Measurements from ENCODE around the gene UPP1.
A peak's percentile ranks its signal among the peaks of the same experiment; 100 is the strongest.

UPP1 gene

DNA sequence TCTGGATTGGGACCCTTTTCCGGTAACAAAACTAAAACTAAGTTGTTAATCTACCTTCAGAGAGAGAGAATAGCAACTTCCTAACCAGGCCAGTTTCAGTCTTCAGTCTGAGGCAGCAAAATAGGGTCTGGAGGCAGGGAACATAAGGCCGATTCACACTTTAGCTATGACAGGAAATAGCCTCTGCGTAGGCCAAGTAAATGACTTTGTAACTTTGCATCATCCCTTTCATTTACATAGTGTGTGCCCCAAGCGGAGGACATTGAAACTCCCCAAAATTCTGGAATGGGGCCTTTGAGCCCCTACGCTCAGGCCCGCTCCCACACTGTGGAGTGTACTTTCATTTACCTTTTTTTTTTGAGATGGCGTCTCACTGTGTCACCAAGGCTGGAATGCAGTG is 1.7 kb upstream of the UPP1 start:
- no peak for DNase-seq

DNA sequence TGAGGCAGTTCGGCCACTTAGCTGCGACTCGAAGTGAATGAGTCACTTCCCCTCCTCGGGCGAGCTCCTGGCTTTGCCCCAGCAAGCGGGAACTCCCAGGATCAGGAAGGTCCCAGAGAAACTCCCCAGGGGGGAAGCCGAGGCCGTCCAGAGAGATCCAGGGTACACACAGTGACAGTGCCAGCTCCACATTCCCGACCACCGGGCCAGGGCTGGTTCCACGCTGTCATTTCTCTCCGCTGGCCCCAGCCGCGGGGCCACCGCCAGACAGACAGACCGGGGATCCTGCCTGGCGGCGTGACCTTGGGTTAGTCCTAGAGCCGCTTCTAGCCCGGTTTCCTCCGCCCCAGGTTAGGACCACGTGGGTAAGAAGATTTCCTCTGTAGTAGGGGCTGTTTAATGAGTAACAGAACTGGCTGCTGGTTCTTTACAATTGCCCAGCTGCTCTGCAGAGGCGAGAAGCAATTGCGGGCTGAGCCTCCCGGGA is 463 bp upstream of the UPP1 start:
- DNase-seq, result peak; percentile 95

DNA sequence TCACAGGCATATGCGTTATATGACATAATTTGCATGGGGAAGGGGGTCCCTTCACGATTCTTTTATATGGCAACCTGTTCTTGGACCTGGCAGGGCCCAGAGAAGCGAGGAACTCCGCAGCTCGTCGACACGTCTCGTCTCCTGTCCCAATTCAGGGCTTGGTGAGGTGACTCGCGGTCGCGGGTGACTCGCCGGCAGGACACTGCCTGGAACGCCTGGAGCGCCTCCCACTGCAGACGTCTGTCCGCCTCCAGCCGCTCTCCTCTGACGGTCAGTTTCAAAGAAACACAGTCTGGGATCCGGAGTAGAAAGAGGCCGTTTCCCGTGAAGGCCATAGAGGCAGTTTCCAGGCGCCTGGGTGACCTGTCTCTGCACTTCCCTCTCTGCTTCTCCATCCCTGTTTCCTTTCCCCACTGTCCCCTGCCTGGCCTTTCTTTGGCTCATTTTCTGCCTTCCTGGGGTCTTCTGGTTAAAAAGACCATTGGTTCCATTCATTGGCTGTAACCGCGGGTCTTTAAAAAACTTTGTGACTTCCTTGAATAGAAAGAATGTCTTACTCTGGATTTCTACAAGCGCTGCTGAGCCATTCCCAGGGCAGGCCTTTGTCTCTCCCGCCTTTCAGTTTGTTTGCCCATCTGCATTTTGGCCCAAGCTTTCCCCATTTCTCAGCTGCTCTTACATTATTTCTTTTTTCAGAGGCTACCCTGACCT is 1.2 kb downstream of the UPP1 start:
- no peak for DNase-seq

DNA sequence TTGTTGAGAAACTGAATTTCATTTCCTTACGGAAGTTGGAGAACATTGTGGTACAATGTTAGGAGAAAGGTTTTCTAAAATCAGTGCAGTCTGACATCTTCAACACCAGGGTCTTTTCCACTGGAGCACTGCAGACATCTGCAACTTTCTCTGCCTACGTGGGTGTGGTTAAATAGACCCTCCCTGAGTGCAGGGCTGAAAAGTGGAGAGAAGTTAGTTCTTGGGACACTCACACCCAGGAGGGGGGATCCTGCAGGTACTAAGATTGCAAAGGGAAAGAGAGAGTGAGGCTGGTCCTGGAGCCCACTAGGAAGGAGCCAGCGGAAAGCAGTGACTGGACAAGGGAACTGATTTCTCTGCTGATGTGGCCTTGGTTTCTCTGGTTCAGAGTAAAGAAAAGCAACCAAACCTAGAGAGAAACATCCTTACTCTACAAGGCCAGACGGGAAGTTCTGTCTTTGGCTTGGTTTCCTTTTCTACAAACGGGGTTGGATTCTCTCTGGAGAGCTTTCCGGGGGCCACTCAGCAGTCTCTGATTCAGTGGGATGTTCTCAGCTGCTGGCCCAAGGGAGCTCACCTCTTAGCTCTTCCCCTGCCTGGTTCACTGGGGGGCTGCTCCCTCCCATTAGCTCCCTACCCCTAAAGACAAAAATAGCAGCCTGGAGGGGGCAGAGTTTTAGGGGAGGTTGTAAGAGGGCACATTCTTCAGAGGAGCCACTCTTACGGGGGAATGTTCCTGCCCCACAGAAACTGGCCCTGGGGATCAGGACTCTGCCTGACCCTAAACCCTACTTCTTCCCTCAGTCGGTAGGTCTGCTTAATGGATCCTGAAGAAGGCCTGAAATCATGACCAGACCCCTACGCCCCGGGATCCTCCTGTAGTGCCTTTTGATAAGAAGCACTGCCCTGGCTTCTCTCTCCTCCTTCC is 2.7 kb downstream of the UPP1 start:
- DNase-seq, result no peak

DNA sequence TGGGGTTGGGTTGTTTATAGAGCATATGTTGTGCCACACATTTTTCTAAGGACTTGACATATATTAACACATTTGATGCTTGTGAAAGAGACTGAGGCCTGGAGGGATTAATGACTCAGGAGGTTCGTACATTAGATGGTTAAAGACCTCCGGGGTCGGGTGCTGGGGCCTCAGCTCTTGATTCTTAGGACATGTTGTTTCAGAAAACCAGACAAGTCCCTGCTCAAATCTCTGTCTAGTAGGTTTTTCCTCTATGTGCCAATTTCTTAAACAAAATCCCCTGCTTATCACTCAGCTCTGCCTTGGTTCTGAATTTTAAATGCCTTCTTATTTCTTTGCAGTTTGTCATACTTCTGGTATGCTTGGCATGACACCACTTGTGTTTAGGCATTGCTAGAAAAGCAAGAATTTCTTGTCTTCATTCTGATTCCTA is 5.8 kb downstream of the UPP1 start:
- DNase-seq, result no peak

DNA sequence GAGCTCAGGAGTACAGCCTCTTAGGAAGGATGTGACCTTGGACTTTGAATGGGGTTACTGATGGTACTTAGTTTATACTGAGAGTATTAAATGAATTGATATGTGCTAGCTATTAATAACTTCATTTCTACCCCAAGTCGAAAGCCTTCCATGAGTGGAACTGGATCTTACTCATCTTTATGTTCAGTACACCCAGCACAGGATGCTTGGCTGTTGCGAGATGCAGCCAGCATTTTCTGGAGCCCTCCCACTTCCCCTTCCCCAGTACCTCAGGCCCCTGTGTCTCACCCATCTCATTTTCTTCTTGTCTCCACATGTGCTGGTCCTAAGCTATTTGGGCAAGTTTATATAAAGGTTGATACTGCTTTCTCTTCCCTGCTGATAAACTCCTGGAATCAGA is 7.2 kb downstream of the UPP1 start:
- DNase-seq, result peak; percentile 33

DNA sequence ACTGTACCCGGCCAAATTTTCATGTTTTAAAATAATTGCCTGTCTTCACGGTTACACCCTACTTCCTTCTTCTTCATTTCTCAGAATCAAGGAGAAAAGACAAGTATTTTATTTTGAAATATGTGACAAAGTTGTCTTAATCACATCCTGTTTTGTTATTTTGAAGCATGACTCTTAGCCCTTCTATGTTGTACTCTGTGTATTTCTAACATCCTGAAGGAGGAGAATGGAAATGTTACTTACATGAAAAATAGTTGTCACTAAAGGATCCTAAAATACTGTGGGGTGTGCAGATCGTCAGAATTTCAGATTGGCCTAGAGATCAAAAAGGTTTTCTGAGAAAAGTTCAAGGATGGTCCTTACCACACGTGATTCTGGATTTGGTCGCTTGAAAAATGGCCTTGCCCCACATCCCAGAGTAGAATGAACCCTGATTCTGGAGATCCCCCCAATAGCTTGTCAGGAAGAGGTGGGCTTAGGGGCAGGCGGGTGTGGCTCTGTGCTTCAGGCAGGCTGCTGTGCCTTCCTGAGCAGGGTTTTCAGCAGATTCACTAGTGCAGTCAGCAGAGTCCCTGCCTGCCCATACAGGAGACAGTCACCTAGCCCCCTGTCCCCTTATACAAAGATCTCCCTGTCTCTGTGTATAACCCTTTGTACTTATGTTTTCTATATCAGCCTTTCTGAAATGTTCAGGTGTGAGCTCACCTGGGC is 8.6 kb downstream of the UPP1 start:
- DNase-seq, result peak; percentile 77

DNA sequence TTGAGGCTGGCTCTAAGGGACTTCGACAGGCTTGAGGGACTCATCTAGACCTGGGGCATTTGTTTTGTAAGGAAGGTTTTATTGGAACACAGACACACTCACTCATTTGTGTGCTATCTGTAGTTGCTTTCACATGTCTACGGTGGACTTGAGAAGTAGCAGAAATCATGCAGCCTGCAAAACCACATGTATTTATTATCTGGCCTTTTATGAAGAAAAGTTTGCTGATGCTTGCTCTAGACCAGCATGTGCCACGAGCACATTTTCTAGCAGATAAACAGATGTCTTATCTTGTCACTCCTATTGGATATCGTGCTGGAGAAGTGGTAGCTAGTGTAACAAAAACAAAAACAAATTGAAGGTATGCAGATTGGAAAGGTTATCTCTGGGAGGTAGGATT is 9.8 kb downstream of the UPP1 start:
- DNase-seq, result no peak

DNA sequence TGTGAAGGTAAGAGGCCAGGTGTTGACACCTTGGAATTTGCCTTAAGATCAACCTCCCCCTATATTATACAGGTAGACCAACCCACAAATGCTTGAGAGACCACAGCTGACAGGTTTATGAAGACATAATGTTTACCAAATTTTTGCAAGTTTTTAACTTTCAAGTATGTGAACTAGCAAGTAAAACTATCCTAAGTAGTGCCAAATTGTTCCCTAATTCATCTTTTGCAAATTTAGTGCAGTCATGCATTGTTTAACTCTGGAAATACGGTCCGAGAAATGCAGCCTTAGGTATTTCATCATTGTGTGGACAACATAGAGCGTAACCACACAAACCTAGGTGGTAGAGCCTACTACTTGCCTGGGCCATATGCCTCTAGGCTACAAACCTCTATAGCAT is 10.7 kb downstream of the UPP1 start:
- DNase-seq, result no peak

DNA sequence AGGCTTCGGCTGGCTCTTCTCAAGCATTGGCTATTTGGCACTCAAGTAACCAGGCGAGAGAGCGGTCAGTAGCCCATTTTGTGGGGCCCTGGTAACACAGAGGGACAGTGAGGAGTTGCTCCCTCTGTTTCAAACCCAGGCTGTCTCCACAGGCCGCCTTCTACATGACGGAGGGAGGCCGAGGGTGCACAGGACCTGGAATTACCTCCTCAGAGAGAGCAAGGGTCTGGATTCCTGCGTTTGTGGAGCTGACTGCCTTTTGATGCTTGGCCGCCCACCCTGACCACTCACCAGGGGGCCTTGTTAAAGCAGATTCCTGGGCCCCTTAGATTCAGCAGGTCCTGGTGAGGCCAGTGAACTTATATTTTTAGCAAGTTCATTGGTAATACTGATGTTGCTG is 12.3 kb downstream of the UPP1 start:
- DNase-seq, result no peak

DNA sequence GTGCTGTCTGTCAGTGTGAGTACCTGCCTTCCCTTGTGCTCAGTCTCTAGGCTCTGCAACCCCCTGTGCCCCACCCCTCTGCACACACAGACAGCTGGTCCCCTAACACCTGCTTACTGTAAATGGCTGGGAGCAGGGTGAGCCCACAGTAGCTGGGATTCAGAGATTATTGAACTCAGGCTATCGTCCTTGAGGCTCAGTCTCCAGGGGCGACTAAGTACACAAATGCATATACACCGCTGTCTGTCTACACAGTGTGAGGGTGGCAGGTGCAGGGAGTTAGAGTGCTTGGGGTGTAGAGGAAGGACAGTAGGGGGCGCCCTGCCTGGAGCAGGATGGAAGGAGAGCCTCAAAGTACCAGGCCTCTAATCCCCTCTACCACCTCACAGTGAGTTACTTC is 12.9 kb downstream of the UPP1 start:
- DNase-seq, result no peak

DNA sequence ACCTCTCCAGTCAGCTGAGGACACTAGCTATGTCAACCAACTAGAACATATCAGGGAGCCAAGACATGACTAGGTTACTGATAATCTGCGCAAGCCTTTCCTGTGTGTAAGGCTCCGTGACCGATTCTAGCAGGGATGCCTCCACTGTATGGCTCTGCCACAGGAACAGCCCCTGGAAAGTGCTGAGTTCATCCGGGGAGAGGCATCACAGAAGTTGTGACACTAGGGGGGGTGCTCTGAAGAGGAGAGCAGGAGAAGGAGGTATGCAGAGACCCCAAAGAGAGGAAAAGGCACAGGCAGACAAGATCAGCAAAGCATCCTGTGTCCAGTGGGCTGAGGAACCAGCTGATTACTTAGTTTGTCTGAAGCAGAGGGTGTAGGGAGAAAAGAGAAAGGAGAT is 13.5 kb downstream of the UPP1 start:
- DNase-seq, result no peak

DNA sequence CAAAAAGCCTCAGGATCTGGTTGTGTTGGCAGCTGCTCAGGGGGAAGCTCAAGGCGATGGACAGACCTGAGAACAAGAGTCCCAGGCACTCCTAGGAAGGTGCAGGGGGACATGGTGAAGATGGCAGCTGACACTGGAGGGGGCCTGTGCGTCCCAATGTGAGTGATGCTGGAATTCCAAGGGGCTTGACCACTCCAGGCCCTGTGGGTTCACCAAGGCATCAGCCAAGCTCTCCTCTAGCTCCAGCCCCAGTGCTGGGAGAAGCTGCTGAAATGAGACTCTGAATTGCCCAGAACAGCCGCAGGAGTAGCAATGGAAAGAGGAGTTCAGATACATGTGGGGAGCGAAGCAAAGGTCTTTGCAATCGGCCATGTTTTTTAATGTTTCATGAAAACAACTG is 16.0 kb downstream of the UPP1 start:
- no peak for DNase-seq

DNA sequence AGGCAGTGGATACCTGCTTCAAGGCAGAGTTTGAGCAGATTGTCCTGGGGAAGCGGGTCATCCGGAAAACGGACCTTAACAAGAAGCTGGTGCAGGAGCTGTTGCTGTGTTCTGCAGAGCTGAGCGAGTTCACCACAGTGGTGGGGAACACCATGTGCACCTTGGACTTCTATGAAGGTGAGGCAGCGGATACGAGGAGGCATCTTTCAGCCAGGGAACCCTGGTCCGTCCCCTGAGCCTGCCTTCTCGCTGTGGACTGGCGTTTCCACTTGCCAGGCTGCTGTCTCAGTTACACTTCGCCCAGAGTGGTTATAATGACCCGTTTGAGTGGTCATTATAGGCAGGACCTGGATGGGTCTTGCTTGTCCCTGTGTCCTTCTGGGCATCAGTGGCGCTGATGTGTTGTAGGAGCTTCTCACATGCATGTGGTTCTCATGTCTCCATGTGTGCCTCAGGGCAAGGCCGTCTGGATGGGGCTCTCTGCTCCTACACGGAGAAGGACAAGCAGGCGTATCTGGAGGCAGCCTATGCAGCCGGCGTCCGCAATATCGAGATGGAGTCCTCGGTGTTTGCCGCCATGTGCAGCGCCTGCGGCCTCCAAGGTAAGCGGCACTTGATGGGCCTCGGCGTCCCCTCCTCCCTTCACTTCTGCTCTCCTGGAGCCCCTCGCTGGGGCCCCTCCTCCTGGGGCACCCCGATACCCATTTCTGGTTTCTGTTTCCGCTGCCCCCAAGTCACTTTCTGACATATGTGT is 18.0 kb downstream of the UPP1 start:
- no peak for DNase-seq

DNA sequence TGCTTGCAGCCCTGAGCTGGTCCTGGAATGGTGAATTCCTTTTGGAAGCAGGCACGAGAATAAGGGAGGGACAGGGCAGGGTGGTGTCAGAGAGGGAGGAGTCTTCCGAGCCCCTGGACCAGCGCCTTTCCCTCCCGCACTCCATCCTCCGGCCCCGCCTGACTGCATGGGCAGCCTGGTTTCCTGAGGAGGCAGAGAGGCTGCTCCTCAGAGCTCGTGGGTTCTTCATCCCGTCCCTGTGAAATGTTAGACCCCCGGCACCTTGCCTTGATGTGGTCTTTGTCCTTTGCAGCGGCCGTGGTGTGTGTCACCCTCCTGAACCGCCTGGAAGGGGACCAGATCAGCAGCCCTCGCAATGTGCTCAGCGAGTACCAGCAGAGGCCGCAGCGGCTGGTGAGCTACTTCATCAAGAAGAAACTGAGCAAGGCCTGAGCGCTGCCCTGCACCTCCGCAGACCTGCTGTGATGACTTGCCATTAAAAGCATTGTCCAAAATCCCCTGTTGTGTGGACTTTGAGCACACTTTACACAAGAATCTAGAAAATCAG is 18.9 kb downstream of the UPP1 start:
- no peak for DNase-seq

DNA sequence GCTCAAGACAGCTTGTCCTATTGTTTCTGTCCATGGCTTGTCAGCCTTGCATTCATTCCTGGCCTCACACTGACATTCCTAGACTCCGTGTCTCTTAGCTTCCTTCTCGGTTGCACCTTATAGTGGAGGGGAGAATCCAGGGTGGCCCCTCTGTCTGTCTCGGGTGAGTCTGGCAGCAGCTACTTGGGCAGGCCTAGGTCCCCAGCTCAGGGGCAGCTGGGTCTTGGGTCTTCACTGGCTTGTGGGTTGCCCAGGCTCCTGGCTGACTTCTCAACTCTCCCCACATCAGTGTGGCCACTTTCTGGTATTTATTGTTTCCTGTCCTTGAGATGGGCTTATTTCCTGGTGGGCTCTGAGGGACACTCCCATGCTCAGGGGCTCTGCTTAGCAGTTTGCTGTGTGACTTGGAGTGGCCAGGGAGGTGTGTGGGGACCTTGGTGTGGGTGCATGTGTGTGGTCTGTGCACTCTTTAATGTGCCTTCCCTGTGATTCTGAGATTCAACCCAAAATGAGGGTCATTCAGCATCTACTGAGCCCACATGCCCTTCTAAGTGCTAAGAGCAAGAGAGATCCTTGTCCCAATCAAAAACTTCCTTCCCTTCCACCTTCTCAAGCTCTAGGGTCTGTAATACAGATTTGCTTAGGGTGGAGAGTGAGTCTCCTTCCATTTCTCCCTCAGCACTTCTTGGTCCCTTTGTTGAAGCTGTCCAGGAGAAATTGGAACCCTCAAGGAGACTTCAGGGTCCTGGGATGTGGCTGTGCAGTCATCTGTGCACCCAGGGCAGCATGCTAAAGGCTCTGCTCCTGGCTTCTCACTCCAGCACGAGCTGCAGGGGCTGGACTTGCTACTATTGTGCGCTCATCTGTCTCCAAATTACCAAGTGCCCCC is 20.1 kb downstream of the UPP1 start:
- no peak for DNase-seq

DNA sequence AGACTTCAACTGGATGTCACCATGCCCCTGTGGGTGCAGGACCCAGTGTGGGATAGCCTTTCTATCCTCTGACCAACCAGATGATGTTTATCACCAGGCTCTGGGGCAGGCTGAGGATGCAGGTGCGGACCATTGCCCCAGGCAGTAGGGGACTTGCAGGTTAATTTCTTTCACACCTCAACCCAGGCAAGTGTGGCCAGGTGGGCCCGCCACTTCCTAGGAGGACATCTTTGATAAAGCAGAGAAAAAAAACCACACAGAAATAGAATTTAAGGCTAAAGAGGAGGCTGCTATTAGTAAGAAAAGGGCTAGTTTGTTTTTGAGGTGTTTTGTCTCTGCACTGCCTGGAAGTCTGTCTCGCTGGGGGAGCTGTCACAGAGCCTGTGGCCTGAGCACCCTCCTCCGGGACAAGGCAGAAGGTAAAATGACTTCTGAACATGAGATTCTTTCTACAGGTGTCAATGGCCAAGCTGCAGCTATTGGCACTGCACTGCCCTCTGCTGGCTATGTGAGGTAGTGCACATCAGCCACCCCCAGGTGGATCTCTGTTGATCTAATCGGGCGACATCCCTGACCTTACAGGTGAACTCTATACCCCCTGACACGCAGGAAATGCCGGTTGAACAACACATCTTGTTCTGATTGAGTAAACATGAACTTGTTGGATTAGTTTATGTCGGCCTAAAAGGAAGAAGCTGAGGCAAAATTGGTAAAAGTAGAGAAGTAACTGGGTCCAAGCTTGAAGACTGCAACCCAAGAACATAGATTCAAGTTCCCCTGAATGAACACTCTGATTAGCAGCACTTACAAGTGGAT is 21.0 kb downstream of the UPP1 start:
- DNase-seq, result peak; percentile 33

DNA sequence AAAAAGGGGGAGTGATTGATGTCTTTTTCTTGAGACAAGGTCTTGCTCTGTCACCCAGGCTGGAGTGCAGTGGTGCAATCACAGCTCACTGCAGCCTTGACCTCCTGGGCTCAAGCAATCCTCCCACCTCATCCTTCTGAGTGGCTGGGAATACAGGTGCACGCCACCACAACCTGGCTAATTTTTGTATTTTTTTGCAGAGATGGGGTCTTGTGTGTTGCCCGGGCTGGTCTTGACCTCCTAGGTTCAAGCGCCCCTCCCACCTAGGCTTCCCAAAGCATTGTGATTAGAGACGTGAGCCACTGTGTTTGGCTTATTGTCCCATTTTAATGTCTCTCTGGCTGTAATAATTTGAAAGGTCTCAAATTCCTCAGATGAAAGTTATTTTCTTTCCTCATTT is 21.8 kb downstream of the UPP1 start:
- no peak for DNase-seq

DNA sequence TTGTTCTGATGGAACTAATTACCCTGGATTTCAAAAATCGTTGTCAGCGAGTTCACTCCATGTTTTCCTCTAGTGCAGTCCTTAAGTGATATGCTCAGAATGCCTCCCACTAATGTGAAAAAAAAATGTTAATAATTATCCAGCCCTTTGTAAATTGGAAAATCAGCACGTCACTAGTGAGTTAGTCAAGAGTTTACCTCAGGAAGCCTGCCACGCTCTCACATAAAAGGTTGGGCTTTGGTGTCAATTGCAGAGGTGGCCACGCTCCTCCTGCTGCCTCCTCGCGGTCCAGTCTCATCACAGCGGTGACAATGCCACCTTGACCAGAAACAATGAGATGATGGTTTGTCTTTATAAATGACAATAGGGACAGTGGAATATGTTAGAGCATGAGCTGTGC is 22.5 kb downstream of the UPP1 start:
- no peak for DNase-seq

DNA sequence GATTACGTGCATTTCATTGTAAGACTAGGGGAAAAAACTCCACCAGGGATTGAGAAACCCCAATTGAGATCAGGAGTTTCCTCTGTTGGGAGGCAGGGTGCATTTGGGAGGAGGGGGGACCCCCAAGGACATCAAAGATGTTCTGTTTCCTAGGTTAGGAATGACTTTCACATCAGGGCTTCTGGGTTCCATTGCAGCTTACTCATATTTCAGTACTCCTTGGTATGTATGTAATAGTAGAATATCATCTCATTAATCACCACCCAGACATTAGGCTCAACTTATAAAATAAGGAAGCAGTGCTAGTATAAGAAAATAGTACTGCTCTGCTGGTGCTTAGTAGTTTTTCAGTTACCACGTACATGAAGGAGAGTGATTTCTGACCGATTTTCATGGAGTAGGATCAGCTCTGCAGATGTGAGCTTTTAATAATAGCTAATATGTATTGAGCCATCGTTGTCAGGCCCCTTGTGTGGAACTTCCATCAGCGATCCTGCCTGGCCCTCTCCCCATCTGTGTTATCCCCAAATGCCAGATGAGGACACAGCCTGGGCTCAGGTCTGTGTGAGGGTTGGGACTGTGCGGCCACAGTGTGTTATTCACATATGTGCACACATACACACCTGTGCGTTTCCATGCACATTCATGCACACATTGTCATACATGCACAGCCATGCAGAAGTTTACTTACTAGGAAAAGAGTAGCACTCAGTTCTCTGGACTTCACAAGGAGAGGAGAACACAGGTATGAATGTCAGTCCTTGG is 23.5 kb downstream of the UPP1 start:
- no peak for DNase-seq
